ENCODE results near the gene PSAPL1.

The PSAPL1 gene

DNA sequence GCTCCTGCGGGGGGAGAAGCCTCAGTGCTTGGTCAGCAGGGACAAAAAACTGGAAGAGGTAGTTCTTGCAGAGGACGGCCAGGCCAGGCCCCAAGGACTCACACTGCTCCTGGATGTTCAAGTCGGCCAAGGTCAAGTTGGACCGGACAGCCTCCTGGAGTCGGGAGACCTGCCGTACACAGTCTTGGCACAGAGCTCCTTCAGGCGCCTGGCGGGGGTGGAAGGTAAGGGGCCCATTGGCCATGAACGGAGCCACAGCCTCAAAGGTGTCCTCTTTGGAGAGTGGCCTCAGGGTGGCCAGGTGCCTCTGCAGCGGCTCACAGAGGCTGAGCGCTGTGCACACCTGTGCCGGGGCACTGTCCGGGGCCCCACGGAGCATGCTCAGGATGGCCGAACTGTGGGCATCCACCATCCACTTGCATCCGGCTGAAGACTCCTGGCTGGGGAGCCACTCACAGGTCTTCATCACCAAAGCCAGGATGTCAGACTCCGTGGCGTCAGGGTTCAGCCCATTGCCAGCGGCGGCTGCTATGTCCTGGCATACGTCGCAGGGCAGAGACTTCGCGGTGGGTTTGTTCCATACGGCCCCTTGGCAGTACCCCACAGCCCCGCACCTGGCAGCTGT lies 477 bp downstream of the PSAPL1 start:
- Histone ChIP-seq H2AFZ (ENCODE audit: low read depth, low read length) (no peak overlapping the region), H3K36me3 (ENCODE audit: insufficient read depth, low read length) (no peaks in the 10 kb centered on the region), H3K9me3 (ENCODE audit: low read length) (no peaks in the 10 kb centered on the region), H3K27me3 (ENCODE audit: insufficient read depth, low read length) (no peaks in the 10 kb centered on the region), H3K4me1 (ENCODE audit: insufficient read depth, low read length) (no peaks in the 10 kb centered on the region), H3K4me3 (ENCODE audit: low read length) (no peak overlapping the region)

DNA sequence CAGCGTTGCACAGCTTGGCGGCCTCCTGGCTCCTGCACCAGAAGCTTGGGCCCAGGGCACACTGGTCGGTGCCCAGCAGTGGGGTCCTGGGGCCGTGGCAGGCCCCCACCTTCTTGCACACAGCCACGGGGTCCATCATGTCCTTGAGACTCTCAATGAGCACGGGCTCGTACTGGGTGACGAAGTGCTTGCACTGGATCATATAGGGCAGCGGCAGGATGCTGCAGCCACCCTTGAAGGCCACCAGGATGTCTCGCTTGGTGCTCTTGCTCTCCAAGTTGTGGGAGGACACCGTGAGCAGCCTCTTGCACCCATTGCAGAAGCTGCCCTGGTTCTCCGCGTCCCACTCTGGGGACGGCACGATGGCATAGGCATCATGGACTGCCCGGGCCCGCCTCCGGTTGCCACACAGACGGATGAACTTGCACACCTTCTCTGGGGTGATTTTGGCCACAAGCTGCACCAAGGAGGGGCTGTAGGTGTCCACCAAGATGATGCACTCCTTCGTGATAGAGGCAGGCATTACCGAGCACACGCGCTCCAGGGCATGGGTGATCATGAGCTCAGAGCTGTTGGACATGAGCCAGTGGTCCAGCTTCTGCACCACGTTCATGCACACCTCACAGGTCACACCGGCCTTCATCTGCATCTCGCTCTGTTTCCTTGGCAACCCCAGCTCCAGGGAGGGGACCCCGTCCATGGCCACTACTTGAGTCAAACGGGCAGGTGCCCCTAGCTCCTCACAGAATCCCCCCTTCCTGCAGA lies 1.2 kb downstream of the PSAPL1 start:
- H3K27me3 ChIP-seq (ENCODE audit: insufficient read depth, low read length) = no peaks in the 10 kb centered on the region
- no peaks in the 10 kb centered on the region for H3K36me3 ChIP-seq (ENCODE audit: insufficient read depth, low read length)
- no peaks in the 10 kb centered on the region for H3K9me3 ChIP-seq (ENCODE audit: low read length)
- H3K4me3 ChIP-seq (ENCODE audit: low read length) = no peak overlapping the region
- no peak overlapping the region for H2AFZ ChIP-seq (ENCODE audit: low read depth, low read length)
- no peaks in the 10 kb centered on the region for H3K4me1 ChIP-seq (ENCODE audit: insufficient read depth, low read length)

GRCh38 chr4:7432531-7433375 lies 2.0 kb downstream of the PSAPL1 start:
- no peak overlapping the region for H2AFZ ChIP-seq (ENCODE audit: low read depth, low read length)
- H3K36me3 ChIP-seq (ENCODE audit: insufficient read depth, low read length) = no peaks in the 10 kb centered on the region
- H3K9me3 ChIP-seq (ENCODE audit: low read length) = no peaks in the 10 kb centered on the region
- H3K4me3 ChIP-seq (ENCODE audit: low read length) = no peak overlapping the region
- H3K4me1 ChIP-seq (ENCODE audit: insufficient read depth, low read length) = no peaks in the 10 kb centered on the region
- no peaks in the 10 kb centered on the region for H3K27me3 ChIP-seq (ENCODE audit: insufficient read depth, low read length)

DNA sequence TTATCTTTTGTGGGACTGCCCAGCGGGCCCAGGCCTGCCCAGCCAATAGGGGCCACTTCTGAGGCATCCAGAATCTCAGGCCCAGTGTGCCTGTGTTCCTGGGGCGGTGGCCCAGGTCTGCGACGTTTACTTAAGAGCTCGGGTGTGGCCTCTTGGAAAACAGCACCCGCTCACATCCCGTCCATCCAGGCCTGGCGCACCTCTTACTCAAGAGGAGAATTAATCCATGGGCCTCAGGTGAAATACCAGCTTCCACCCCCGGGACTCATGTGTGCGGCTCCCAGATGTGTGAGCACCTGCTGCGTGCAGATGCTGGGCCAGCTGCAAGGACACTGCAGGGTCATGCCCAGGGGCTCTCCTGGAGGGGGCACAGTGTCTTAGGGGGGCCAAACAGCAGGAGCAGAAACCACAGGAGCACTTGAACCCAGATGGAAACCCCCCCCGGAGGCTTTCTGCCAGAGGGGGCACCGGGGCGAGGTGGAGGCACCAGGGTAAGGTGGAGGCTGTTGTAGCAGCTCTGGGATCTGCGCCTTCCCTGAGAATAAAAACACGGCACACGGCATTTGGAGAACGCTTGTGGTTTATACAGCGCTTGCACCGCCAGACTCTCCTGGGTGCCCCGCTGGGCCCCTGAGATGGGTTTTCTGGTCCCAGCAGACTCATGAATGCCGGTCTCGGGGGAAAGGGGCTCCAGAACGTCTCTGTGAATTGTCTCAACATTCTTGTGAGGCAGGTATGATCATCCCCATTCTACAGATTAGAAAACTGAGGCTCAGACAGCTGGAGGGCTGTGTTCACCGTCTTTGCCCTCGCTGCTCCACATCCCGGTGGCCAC lies 2.8 kb downstream of the PSAPL1 start:
- H3K4me1 ChIP-seq (ENCODE audit: insufficient read depth, low read length) = no peaks in the 10 kb centered on the region
- no peak overlapping the region for H3K4me3 ChIP-seq (ENCODE audit: low read length)
- H3K27me3 ChIP-seq (ENCODE audit: insufficient read depth, low read length) = no peaks in the 10 kb centered on the region
- H3K36me3 ChIP-seq (ENCODE audit: insufficient read depth, low read length) = no peaks in the 10 kb centered on the region
- H2AFZ ChIP-seq (ENCODE audit: low read depth, low read length) = no peak overlapping the region
- H3K9me3 ChIP-seq (ENCODE audit: low read length) = no peaks in the 10 kb centered on the region

DNA sequence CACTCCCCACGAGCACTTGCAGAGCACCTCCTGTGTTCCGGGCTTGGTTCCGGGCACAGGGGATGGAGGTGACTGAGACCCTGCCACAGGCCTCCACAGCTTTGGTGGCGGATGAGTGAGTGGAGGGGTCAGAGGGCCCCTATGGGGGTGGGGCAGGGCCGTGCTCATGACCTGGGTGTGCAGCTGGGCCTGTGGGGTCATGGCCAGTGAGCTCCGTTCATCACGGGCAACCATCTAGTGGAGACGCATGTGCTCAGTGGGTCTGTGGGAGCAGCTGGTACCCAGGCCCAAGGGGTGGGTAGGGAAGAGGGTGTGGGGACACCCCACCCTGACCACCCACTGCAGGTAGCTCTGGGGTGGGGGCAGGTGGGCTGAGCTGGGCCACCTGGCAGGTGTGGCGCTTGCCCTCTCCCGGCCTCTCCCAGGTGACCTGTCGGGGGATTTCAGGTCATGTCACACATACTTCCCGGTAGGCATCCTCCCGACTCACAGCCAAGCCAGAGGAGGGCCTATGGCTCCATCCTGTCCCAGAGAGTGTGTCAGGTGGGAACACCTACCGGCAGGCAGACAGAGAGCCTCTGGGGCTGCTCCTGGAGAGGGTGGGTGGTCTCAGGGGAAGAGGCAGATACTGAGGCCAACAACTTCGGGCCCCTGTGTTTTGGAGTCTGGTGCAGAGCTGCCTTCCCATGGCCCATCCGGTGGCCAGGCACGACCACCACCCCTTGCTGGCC lies 3.6 kb downstream of the PSAPL1 start:
- H3K4me3 ChIP-seq (ENCODE audit: low read length) = no peak overlapping the region
- H3K36me3 ChIP-seq (ENCODE audit: insufficient read depth, low read length) = no peaks in the 10 kb centered on the region
- H2AFZ ChIP-seq (ENCODE audit: low read depth, low read length) = no peak overlapping the region
- H3K4me1 ChIP-seq (ENCODE audit: insufficient read depth, low read length) = no peaks in the 10 kb centered on the region
- no peaks in the 10 kb centered on the region for H3K9me3 ChIP-seq (ENCODE audit: low read length)
- H3K27me3 ChIP-seq (ENCODE audit: insufficient read depth, low read length) = no peaks in the 10 kb centered on the region

DNA sequence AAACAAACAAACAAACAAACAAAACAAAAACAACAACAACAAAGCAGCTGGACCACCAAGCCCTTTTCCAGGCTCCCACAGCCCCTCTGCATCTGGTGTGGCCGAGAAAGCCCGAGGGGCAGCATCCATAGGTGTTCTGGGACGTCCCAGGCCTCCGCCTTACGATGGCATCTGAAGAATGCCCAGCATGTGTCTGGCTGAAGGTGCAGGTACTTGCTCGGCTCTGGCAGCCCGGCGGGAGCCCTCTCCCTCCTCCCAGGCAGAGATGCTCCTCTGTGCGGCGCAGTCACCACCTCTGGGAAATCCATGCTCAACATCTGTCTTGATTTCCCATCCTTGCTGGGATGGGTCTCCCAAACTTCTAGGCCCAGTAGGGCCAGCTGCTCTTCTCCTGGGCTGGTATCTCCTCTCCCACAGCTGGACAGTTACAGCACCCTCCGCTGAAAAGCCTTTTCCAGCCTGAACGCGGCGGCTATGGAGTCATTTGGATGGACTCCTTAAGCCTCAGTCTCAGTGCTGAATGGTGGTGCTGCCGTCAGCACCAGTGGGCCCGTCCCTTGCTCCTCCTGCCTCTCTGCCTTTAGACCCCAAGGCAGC lies 4.3 kb downstream of the PSAPL1 start:
- Histone ChIP-seq H3K4me1 (ENCODE audit: insufficient read depth, low read length) (no peaks in the 10 kb centered on the region), H3K36me3 (ENCODE audit: insufficient read depth, low read length) (no peaks in the 10 kb centered on the region), H3K4me3 (ENCODE audit: low read length) (no peak overlapping the region), H2AFZ (ENCODE audit: low read depth, low read length) (no peak overlapping the region), H3K27me3 (ENCODE audit: insufficient read depth, low read length) (no peaks in the 10 kb centered on the region), H3K9me3 (ENCODE audit: low read length) (no peaks in the 10 kb centered on the region)

DNA sequence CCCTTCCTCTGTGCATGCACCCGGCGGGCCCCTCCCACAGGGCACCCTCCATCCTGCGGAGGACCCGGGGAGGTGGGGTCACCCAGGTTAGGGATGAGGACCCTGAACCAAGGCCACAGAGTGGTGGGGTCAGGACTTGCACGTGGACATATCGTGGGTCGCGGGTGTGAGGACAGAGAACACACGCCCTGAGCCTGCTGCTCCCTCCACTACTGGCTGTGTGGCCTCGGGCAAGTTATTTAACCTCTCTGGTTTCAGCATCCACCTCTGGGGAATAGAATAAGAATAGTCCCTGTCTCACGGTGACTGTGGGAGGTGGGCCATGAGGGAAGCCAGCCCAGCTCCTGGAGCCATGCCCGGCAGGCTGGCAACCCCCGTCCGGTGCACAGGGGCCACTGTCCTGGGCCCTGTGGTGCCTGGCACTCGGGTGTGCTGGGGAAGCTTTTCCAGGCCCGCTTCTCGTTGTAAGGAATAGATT lies 5.1 kb downstream of the PSAPL1 start:
- Histone ChIP-seq H3K27me3 (ENCODE audit: insufficient read depth, low read length) (no peaks in the 10 kb centered on the region), H3K9me3 (ENCODE audit: low read length) (no peaks in the 10 kb centered on the region), H2AFZ (ENCODE audit: low read depth, low read length) (no peak overlapping the region), H3K36me3 (ENCODE audit: insufficient read depth, low read length) (no peaks in the 10 kb centered on the region), H3K4me3 (ENCODE audit: low read length) (no peak overlapping the region), H3K4me1 (ENCODE audit: insufficient read depth, low read length) (no peaks in the 10 kb centered on the region)

DNA sequence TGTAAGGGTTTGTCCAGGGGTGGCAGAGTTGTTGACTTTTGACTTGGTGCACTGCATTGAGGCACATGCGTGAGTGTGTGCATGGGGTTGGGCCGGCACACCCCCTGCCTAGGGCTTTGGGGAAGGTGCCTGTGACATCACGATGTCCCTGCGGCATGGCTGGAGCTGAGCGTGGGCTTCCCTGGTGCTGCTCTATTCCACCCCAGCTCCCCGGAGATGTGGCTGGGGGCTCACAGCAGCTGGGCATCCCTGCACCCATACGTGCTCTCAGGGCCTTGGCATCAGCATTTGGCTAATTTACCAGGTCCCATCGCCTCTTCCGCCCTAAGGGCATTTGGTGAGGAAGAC lies 5.7 kb downstream of the PSAPL1 start:
- H3K27me3 ChIP-seq (ENCODE audit: insufficient read depth, low read length) = no peaks in the 10 kb centered on the region
- no peaks in the 10 kb centered on the region for H3K4me1 ChIP-seq (ENCODE audit: insufficient read depth, low read length)
- H3K36me3 ChIP-seq (ENCODE audit: insufficient read depth, low read length) = no peaks in the 10 kb centered on the region
- no peaks in the 10 kb centered on the region for H3K9me3 ChIP-seq (ENCODE audit: low read length)
- no peak overlapping the region for H3K4me3 ChIP-seq (ENCODE audit: low read length)
- H2AFZ ChIP-seq (ENCODE audit: low read depth, low read length) = no peak overlapping the region

GRCh38 chr4:7428261-7429068 lies 6.3 kb downstream of the PSAPL1 start:
- no peak overlapping the region for H3K4me3 ChIP-seq (ENCODE audit: low read length)
- H3K9me3 ChIP-seq (ENCODE audit: low read length) = no peaks in the 10 kb centered on the region
- H3K27me3 ChIP-seq (ENCODE audit: insufficient read depth, low read length) = no peaks in the 10 kb centered on the region
- H3K36me3 ChIP-seq (ENCODE audit: insufficient read depth, low read length) = no peaks in the 10 kb centered on the region
- H2AFZ ChIP-seq (ENCODE audit: low read depth, low read length) = no peak overlapping the region
- no peaks in the 10 kb centered on the region for H3K4me1 ChIP-seq (ENCODE audit: insufficient read depth, low read length)

GRCh38 chr4:7427831-7428260 lies 6.9 kb downstream of the PSAPL1 start:
- no peaks in the 10 kb centered on the region for H3K4me1 ChIP-seq (ENCODE audit: insufficient read depth, low read length)
- H3K36me3 ChIP-seq (ENCODE audit: insufficient read depth, low read length) = no peaks in the 10 kb centered on the region
- H3K27me3 ChIP-seq (ENCODE audit: insufficient read depth, low read length) = no peaks in the 10 kb centered on the region
- no peaks in the 10 kb centered on the region for H3K9me3 ChIP-seq (ENCODE audit: low read length)
- H3K4me3 ChIP-seq (ENCODE audit: low read length) = no peak overlapping the region
- no peak overlapping the region for H2AFZ ChIP-seq (ENCODE audit: low read depth, low read length)

GRCh38 chr4:7427361-7427760 lies 7.4 kb downstream of the PSAPL1 start:
- Histone ChIP-seq H3K9me3 (ENCODE audit: low read length) (no peaks in the 10 kb centered on the region), H3K4me3 (ENCODE audit: low read length) (no peak overlapping the region), H3K36me3 (ENCODE audit: insufficient read depth, low read length) (no peaks in the 10 kb centered on the region), H2AFZ (ENCODE audit: low read depth, low read length) (no peak overlapping the region), H3K4me1 (ENCODE audit: insufficient read depth, low read length) (no peaks in the 10 kb centered on the region), H3K27me3 (ENCODE audit: insufficient read depth, low read length) (no peaks in the 10 kb centered on the region)

Measured in neuron (in vitro differentiated cells).